T-helper 1 cell (primary cell): ENCODE measurements around the gene TMEM167B.
A peak's percentile ranks its signal among the peaks of the same experiment; 100 is the strongest.
"Not testable (repeated sequence)": the region's sequence is repeated elsewhere in the genome, so short reads cannot be mapped to it uniquely, and the experiment has no call there.

Source experiments
- DNase-seq, 5 donors: peaks; one replicate each; pipeline ENCODE4 v3.0.0-alpha.2; 2012 to 2020
- total RNA-seq, 4 donors: gene quantifications; one replicate each; lab custom pipeline; 2026; lab: John Stamatoyannopoulos, UW

The TMEM167B gene
- total RNA-seq: 49.8 to 99.9 (median 71.2) reads per million in 4 donors

GRCh38 chr1:109090196-109091077 is at the start of gene TMEM167B:
TMEM167B (plus strand) TSS chr1:109090764; CDS start chr1:109090873, 109 bp downstream.
- DNase-seq: peak; percentile 66 to 91 (median 78)

- peak in 3 of 5 donors; percentile 14 to 30 (median 24) for DNase-seq
These were observed 49.5 kb upstream of the TMEM167B start for GRCh38 chr1:109040989-109041620.

- DNase-seq: peak; percentile 93 to 97 (median 96)
These were observed 48.7 kb upstream of the TMEM167B start, which contains the start of gene WDR47 for GRCh38 chr1:109041621-109042468. WDR47 (minus strand) TSS chr1:109042102; CDS start chr1:109023512, 18,590 bp downstream.

GRCh38 chr1:109045595-109045994 is 45.0 kb upstream of the TMEM167B start:
- no peak for DNase-seq

GRCh38 chr1:109046671-109047070 is 43.9 kb upstream of the TMEM167B start:
- no peak for DNase-seq

- no peak for DNase-seq
These were observed 43.2 kb upstream of the TMEM167B start for GRCh38 chr1:109047339-109047738.

- DNase-seq: no peak
These were observed 42.2 kb upstream of the TMEM167B start for GRCh38 chr1:109048335-109048734.

GRCh38 chr1:109050228-109050995 is 40.2 kb upstream of the TMEM167B start:
- no peak for DNase-seq

- DNase-seq: not testable (repeated sequence)
These were observed 38.4 kb upstream of the TMEM167B start for GRCh38 chr1:109052145-109052544.

- no peak for DNase-seq
These were observed 34.5 kb upstream of the TMEM167B start for GRCh38 chr1:109056064-109056463.

- DNase-seq: no peak
These were observed 31.5 kb upstream of the TMEM167B start for GRCh38 chr1:109059026-109059425.

- DNase-seq: no peak
These were observed 29.9 kb upstream of the TMEM167B start for GRCh38 chr1:109060707-109061106.

GRCh38 chr1:109061183-109061582 is 29.4 kb upstream of the TMEM167B start:
- DNase-seq: no peak

GRCh38 chr1:109065137-109065536 is 25.4 kb upstream of the TMEM167B start:
- no peak for DNase-seq

- no peak for DNase-seq
These were observed 22.7 kb upstream of the TMEM167B start for GRCh38 chr1:109067883-109068282.

GRCh38 chr1:109069294-109069693 is 21.3 kb upstream of the TMEM167B start:
- DNase-seq: no peak

GRCh38 chr1:109075531-109076490 is 14.8 kb upstream of the TMEM167B start, which contains the start of gene TAF13:
TAF13 (minus strand) TSS chr1:109076003; CDS start chr1:109075947, 56 bp downstream.
- DNase-seq: peak; percentile 73 to 92 (median 77)

GRCh38 chr1:109078317-109078716 is 12.2 kb upstream of the TMEM167B start:
- DNase-seq: no peak

- no peak for DNase-seq
These were observed 11.3 kb upstream of the TMEM167B start for GRCh38 chr1:109079240-109079622.

- no peak for DNase-seq
These were observed 10.0 kb upstream of the TMEM167B start for GRCh38 chr1:109080441-109081082.
